IMR-90 (cell line): ENCODE results near the gene SPP1.

Source experiments
- BHLHE40 ChIP-seq: fragments of 150-350 bp; IDR thresholded peaks from 2 replicates; pipeline ENCODE4 v1.6.1; 2016; ENCODE audit warnings: mild to moderate bottlenecking, low read depth, low read length
- CEBPB ChIP-seq: IDR thresholded peaks from 2 replicates; pipeline ENCODE4 v1.6.1; 2012; ENCODE audit warnings: low read depth, low read length, improper control_type of control experiment
- CHD1 ChIP-seq: IDR thresholded peaks from 2 replicates; pipeline ENCODE4 v1.6.1; 2012; ENCODE audit warnings: low read depth, low read length, improper control_type of control experiment
- ELK1 ChIP-seq: fragments of 150-350 bp; IDR thresholded peaks from 2 replicates; pipeline ENCODE4 v1.6.1; 2016; ENCODE audit warnings: low read depth, mild to moderate bottlenecking, low read length, moderate library complexity, borderline replicate concordance
- FOS ChIP-seq: fragments of 150-350 bp; IDR thresholded peaks from 2 replicates; pipeline ENCODE4 v1.6.1; 2016; ENCODE audit warnings: low read depth, low read length
- MAFK ChIP-seq: IDR thresholded peaks from 2 replicates; pipeline ENCODE4 v1.6.1; 2012; ENCODE audit warnings: low read depth, low read length, improper control_type of control experiment
- MAZ ChIP-seq: IDR thresholded peaks from 2 replicates; pipeline ENCODE4 v1.6.1; 2012; ENCODE audit warnings: low read depth, mild to moderate bottlenecking, low read length, improper control_type of control experiment, moderate library complexity, borderline replicate concordance
- MXI1 ChIP-seq: IDR thresholded peaks from 2 replicates; pipeline ENCODE4 v1.6.1; 2012; ENCODE audit warnings: low read depth, mild to moderate bottlenecking, low read length, moderate library complexity, borderline replicate concordance
- POLR2A ChIP-seq: IDR thresholded peaks from 2 replicates; pipeline ENCODE4 v1.6.1; 2012; ENCODE audit warnings: mild to moderate bottlenecking, low read depth, low read length
- RAD21 ChIP-seq: IDR thresholded peaks from 2 replicates; pipeline ENCODE4 v1.6.1; 2012; ENCODE audit warnings: low read length, improper control_type of control experiment
- RFX5 ChIP-seq: IDR thresholded peaks from 2 replicates; pipeline ENCODE4 v1.8.0; 2012; ENCODE audit warnings: low read depth, mild to moderate bottlenecking, low read length, moderate library complexity
- SMC3 ChIP-seq: fragments of 150-350 bp; IDR thresholded peaks from 2 replicates; pipeline ENCODE4 v1.6.1; 2016; ENCODE audit warnings: low read depth, mild to moderate bottlenecking, antibody characterized with exemption, low read length, moderate library complexity
- TF ChIP-seq, protein P1 (sequence below): conservative IDR thresholded peaks from 2 replicates; pipeline ENCODE4 v1.5.1; 2012; ENCODE audit warnings: mild to moderate bottlenecking, low read depth, low read length, improper control_type of control experiment
- TF ChIP-seq, protein P2 (sequence below): fragments of 150-350 bp; IDR thresholded peaks from 2 replicates; pipeline ENCODE4 v1.6.1; 2017; ENCODE audit warnings: mild to moderate bottlenecking, antibody characterized with exemption, low read length, low read depth

GRCh38 chr4:87981486-87981885 is 6.0 kb downstream of the SPP1 start:
- TF ChIP-seq MAZ = no peak
- TF ChIP-seq, protein P1, sequence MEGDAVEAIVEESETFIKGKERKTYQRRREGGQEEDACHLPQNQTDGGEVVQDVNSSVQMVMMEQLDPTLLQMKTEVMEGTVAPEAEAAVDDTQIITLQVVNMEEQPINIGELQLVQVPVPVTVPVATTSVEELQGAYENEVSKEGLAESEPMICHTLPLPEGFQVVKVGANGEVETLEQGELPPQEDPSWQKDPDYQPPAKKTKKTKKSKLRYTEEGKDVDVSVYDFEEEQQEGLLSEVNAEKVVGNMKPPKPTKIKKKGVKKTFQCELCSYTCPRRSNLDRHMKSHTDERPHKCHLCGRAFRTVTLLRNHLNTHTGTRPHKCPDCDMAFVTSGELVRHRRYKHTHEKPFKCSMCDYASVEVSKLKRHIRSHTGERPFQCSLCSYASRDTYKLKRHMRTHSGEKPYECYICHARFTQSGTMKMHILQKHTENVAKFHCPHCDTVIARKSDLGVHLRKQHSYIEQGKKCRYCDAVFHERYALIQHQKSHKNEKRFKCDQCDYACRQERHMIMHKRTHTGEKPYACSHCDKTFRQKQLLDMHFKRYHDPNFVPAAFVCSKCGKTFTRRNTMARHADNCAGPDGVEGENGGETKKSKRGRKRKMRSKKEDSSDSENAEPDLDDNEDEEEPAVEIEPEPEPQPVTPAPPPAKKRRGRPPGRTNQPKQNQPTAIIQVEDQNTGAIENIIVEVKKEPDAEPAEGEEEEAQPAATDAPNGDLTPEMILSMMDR = no peak
- no peak for TF ChIP-seq ELK1
- no peak for TF ChIP-seq SMC3
- TF ChIP-seq POLR2A = no peak
- TF ChIP-seq RAD21 = no peak
- TF ChIP-seq MXI1 = no peak
- no peak for TF ChIP-seq CHD1
- TF ChIP-seq MAFK = no peak
- no peak for TF ChIP-seq RFX5
- TF ChIP-seq FOS = no peak
- TF ChIP-seq, protein P2, sequence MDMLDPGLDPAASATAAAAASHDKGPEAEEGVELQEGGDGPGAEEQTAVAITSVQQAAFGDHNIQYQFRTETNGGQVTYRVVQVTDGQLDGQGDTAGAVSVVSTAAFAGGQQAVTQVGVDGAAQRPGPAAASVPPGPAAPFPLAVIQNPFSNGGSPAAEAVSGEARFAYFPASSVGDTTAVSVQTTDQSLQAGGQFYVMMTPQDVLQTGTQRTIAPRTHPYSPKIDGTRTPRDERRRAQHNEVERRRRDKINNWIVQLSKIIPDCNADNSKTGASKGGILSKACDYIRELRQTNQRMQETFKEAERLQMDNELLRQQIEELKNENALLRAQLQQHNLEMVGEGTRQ = no peak
- TF ChIP-seq CEBPB = no peak
- no peak for TF ChIP-seq BHLHE40
